ENCODE measurements around the gene TSPAN9.
"Not testable (repeated sequence)": the region's sequence is repeated elsewhere in the genome, so short reads cannot be mapped to it uniquely, and the experiment has no call there.

The TSPAN9 gene

GRCh38 chr12:3055026-3055703 is 22.0 kb upstream of the TSPAN9 start:
- Mint-ChIP-seq H3K27ac (no peak overlapping the region), H3K4me3 (no peak overlapping the region), H3K9me3 (ENCODE audit: low read depth) (no peaks in the 10 kb centered on the region), H3K4me1 (ENCODE audit: low read depth) (no peaks in the 10 kb centered on the region), H3K27me3 (peaks cover 12% of the 10 kb centered on the region), H3K36me3 (no peaks in the 10 kb centered on the region)

- no peak overlapping the region for H3K27ac Mint-ChIP-seq
- H3K9me3 Mint-ChIP-seq (ENCODE audit: low read depth), result no peaks in the 10 kb centered on the region
- no peak overlapping the region for H3K4me3 Mint-ChIP-seq
- no peaks in the 10 kb centered on the region for H3K4me1 Mint-ChIP-seq (ENCODE audit: low read depth)
- no peaks in the 10 kb centered on the region for H3K36me3 Mint-ChIP-seq
- H3K27me3 Mint-ChIP-seq, result peaks cover 14% of the 10 kb centered on the region
Measured at GRCh38 chr12:3055704-3056467, 21.3 kb upstream of the TSPAN9 start.

GRCh38 chr12:3061059-3061458 is 16.1 kb upstream of the TSPAN9 start:
- H3K4me1 Mint-ChIP-seq (ENCODE audit: low read depth), result no peaks in the 10 kb centered on the region
- H3K9me3 Mint-ChIP-seq (ENCODE audit: low read depth), result peaks cover 4% of the 10 kb centered on the region
- peaks cover 31% of the 10 kb centered on the region for H3K27me3 Mint-ChIP-seq
- H3K4me3 Mint-ChIP-seq, result no peak overlapping the region
- peaks cover 5% of the 10 kb centered on the region for H3K36me3 Mint-ChIP-seq
- no peak overlapping the region for H3K27ac Mint-ChIP-seq

GRCh38 chr12:3061501-3062215 is 15.5 kb upstream of the TSPAN9 start:
- Mint-ChIP-seq H3K9me3 (ENCODE audit: low read depth) (peaks cover 4% of the 10 kb centered on the region), H3K27me3 (peaks cover 30% of the 10 kb centered on the region), H3K4me3 (no peak overlapping the region), H3K4me1 (ENCODE audit: low read depth) (no peaks in the 10 kb centered on the region), H3K27ac (no peak overlapping the region), H3K36me3 (peaks cover 5% of the 10 kb centered on the region)

GRCh38 chr12:3065300-3065699 is 11.9 kb upstream of the TSPAN9 start:
- Mint-ChIP-seq H3K9me3 (ENCODE audit: low read depth) (peaks cover 4% of the 10 kb centered on the region), H3K27ac (no peak overlapping the region), H3K4me1 (ENCODE audit: low read depth) (no peaks in the 10 kb centered on the region), H3K27me3 (peaks cover 31% of the 10 kb centered on the region), H3K36me3 (peaks cover 5% of the 10 kb centered on the region), H3K4me3 (no peak overlapping the region)

GRCh38 chr12:3065846-3066245 is 11.3 kb upstream of the TSPAN9 start:
- H3K4me3 Mint-ChIP-seq; H3K4me1 Mint-ChIP-seq (ENCODE audit: low read depth); H3K9me3 Mint-ChIP-seq (ENCODE audit: low read depth); H3K36me3 Mint-ChIP-seq; H3K27ac Mint-ChIP-seq: not testable (repeated sequence)
- H3K27me3 Mint-ChIP-seq, result peaks cover 29% of the 10 kb centered on the region

- Mint-ChIP-seq H3K36me3 (no peaks in the 10 kb centered on the region), H3K9me3 (ENCODE audit: low read depth) (no peaks in the 10 kb centered on the region), H3K4me1 (ENCODE audit: low read depth) (peaks cover 3% of the 10 kb centered on the region), H3K27me3 (peaks cover 12% of the 10 kb centered on the region), H3K27ac (no peak overlapping the region), H3K4me3 (no peak overlapping the region)
Measured at GRCh38 chr12:3069714-3070113, 7.5 kb upstream of the TSPAN9 start.

GRCh38 chr12:3071107-3071506 is 6.1 kb upstream of the TSPAN9 start:
- H3K36me3 Mint-ChIP-seq, result no peaks in the 10 kb centered on the region
- H3K4me1 Mint-ChIP-seq (ENCODE audit: low read depth), result peaks cover 7% of the 10 kb centered on the region
- peaks cover 12% of the 10 kb centered on the region for H3K27me3 Mint-ChIP-seq
- no peak overlapping the region for H3K27ac Mint-ChIP-seq
- no peaks in the 10 kb centered on the region for H3K9me3 Mint-ChIP-seq (ENCODE audit: low read depth)
- H3K4me3 Mint-ChIP-seq, result no peak overlapping the region

- H3K4me1 Mint-ChIP-seq (ENCODE audit: low read depth), result peaks cover 8% of the 10 kb centered on the region
- no peak overlapping the region for H3K4me3 Mint-ChIP-seq
- H3K27me3 Mint-ChIP-seq, result peaks cover 12% of the 10 kb centered on the region
- H3K27ac Mint-ChIP-seq, result no peak overlapping the region
- H3K9me3 Mint-ChIP-seq (ENCODE audit: low read depth), result no peaks in the 10 kb centered on the region
- no peaks in the 10 kb centered on the region for H3K36me3 Mint-ChIP-seq
Measured at GRCh38 chr12:3071710-3072109, 5.5 kb upstream of the TSPAN9 start.

GRCh38 chr12:3073438-3074250 is 3.5 kb upstream of the TSPAN9 start:
- Mint-ChIP-seq H3K4me1 (ENCODE audit: low read depth) (peaks cover 14% of the 10 kb centered on the region), H3K9me3 (ENCODE audit: low read depth) (no peaks in the 10 kb centered on the region), H3K36me3 (no peaks in the 10 kb centered on the region), H3K27me3 (peaks cover 10% of the 10 kb centered on the region), H3K27ac (no peak overlapping the region), H3K4me3 (no peak overlapping the region)

- no peak overlapping the region for H3K27ac Mint-ChIP-seq
- H3K9me3 Mint-ChIP-seq (ENCODE audit: low read depth), result no peaks in the 10 kb centered on the region
- peak overlapping the region; percentile 51 for H3K4me3 Mint-ChIP-seq
- H3K4me1 Mint-ChIP-seq (ENCODE audit: low read depth), result peaks cover 14% of the 10 kb centered on the region
- H3K27me3 Mint-ChIP-seq, result peaks cover 5% of the 10 kb centered on the region
- no peaks in the 10 kb centered on the region for H3K36me3 Mint-ChIP-seq
Measured at GRCh38 chr12:3075315-3075714, 1.9 kb upstream of the TSPAN9 start.

GRCh38 chr12:3077572-3078081 is 448 bp downstream of the TSPAN9 start:
- H3K27me3 Mint-ChIP-seq, result peaks cover 5% of the 10 kb centered on the region
- H3K27ac Mint-ChIP-seq, result no peak overlapping the region
- no peaks in the 10 kb centered on the region for H3K9me3 Mint-ChIP-seq (ENCODE audit: low read depth)
- peak overlapping the region; percentile 81 for H3K4me3 Mint-ChIP-seq
- H3K4me1 Mint-ChIP-seq (ENCODE audit: low read depth), result peaks cover 14% of the 10 kb centered on the region
- no peaks in the 10 kb centered on the region for H3K36me3 Mint-ChIP-seq

- H3K4me1 Mint-ChIP-seq (ENCODE audit: low read depth), result peaks cover 13% of the 10 kb centered on the region
- H3K27ac Mint-ChIP-seq, result no peak overlapping the region
- no peaks in the 10 kb centered on the region for H3K9me3 Mint-ChIP-seq (ENCODE audit: low read depth)
- H3K4me3 Mint-ChIP-seq, result peak overlapping the region; percentile 81
- H3K27me3 Mint-ChIP-seq, result peaks cover 4% of the 10 kb centered on the region
- H3K36me3 Mint-ChIP-seq, result no peaks in the 10 kb centered on the region
Measured at GRCh38 chr12:3078086-3078820, 1.1 kb downstream of the TSPAN9 start.

- Mint-ChIP-seq H3K27me3 (no peaks in the 10 kb centered on the region), H3K4me3 (no peak overlapping the region), H3K36me3 (no peaks in the 10 kb centered on the region), H3K4me1 (ENCODE audit: low read depth) (peaks cover 6% of the 10 kb centered on the region), H3K9me3 (ENCODE audit: low read depth) (no peaks in the 10 kb centered on the region), H3K27ac (no peak overlapping the region)
Measured at GRCh38 chr12:3081091-3081490, 3.9 kb downstream of the TSPAN9 start.

Data from activated naive CD8-positive, alpha-beta T cell (primary cell).